Keratinocyte (primary cell): ENCODE measurements around the gene TBC1D5. TPM values are rescaled to one million over a fixed set of nuclear protein-coding genes. Genes with fewer than 3 reads are reported as not detected.

Experiments used
- DNase-seq: peaks from one replicate; pipeline ENCODE4 v3.0.0-alpha.2; 2011; ENCODE audit warnings: low read depth, missing footprints, low spot score
- FAIRE-seq: peaks from 2 replicates; lab custom pipeline; 2011; peaks lifted over from hg19 to GRCh38; lab: Jason Lieb, UNC
- H2AFZ ChIP-seq: 2 replicates; pipeline ENCODE4 v1.6.0; 2012; ENCODE audit warnings: low read length, control low read depth, inconsistent platforms; ENCODE audit not compliant: control insufficient read depth
- H3K27ac ChIP-seq: 2 replicates; pipeline ENCODE4 v1.5.1; 2011; ENCODE audit warnings: low read length; ENCODE audit not compliant: control insufficient read depth, insufficient read depth
- H3K27me3 ChIP-seq: 3 replicates; pipeline ENCODE4 v1.6.0; 2011; ENCODE audit warnings: low read length; ENCODE audit not compliant: control insufficient read depth, insufficient read depth; ENCODE audit errors: extremely low read depth
- H3K36me3 ChIP-seq, 2 experiments: 2 replicates in 1 of 2; 3 replicates in 1 of 2; pipeline ENCODE4 v1.5.1; 2011; ENCODE audit warnings: low read length in 2 of 2, mild to moderate bottlenecking in 1 of 2; ENCODE audit not compliant: control insufficient read depth in 2 of 2, insufficient read depth in 2 of 2; ENCODE audit errors: extremely low read depth in 1 of 2
- H3K4me1 ChIP-seq: 3 replicates; pipeline ENCODE4 v1.5.1; 2011; ENCODE audit warnings: low read length; ENCODE audit not compliant: control insufficient read depth, insufficient read depth; ENCODE audit errors: extremely low read depth
- H3K4me2 ChIP-seq: 3 replicates; pipeline ENCODE4 v1.6.0; 2011; ENCODE audit warnings: low read depth, low read length; ENCODE audit not compliant: control insufficient read depth, insufficient read depth; ENCODE audit errors: extremely low read depth
- H3K4me3 ChIP-seq, 3 experiments: fragments of 200-600 bp in 1 of 3; sonication (generic) in 1 of 3; 2 replicates in 2 of 3; 3 replicates in 1 of 3; pipeline ENCODE4 v1.5.1; 2011 to 2016; ENCODE audit warnings: low read length in 3 of 3, mild to moderate bottlenecking in 3 of 3, control low read depth in 2 of 3, inconsistent platforms in 1 of 3, low read depth in 1 of 3, mixed read lengths in 1 of 3, mixed run types in 1 of 3, moderate library complexity in 1 of 3; ENCODE audit not compliant: control insufficient read depth in 2 of 3, insufficient read depth in 2 of 3; ENCODE audit errors: extremely low read depth in 1 of 3
- H3K79me2 ChIP-seq: 2 replicates; pipeline ENCODE4 v1.6.0; 2012; ENCODE audit warnings: low read length; ENCODE audit not compliant: control insufficient read depth, insufficient read depth
- H3K9ac ChIP-seq: 3 replicates; pipeline ENCODE4 v1.6.0; 2011; ENCODE audit warnings: low read length; ENCODE audit not compliant: control insufficient read depth, insufficient read depth; ENCODE audit errors: extremely low read depth
- H3K9me1 ChIP-seq: 3 replicates; pipeline ENCODE4 v1.6.0; 2011; ENCODE audit warnings: low read length; ENCODE audit not compliant: control insufficient read depth, insufficient read depth; ENCODE audit errors: extremely low read depth
- H3K9me3 ChIP-seq: 2 replicates; pipeline ENCODE4 v1.5.1; 2012; ENCODE audit warnings: low read depth, low read length; ENCODE audit not compliant: control insufficient read depth
- H4K20me1 ChIP-seq: 3 replicates; pipeline ENCODE4 v1.6.0; 2011; ENCODE audit warnings: low read length; ENCODE audit not compliant: control insufficient read depth, insufficient read depth; ENCODE audit errors: extremely low read depth
- EZH2 ChIP-seq: IDR thresholded peaks from one replicate; pipeline ENCODE4 v1.6.1; 2012; ENCODE audit warnings: inconsistent platforms, mild to moderate bottlenecking, low read length, moderate library complexity
- dilution Hi-C: fragments of 300-500 bp; cut with MboI; formaldehyde crosslinking; loops from one replicate; pipeline ENCODE4 v1.7.0; 2020; ENCODE audit warnings: low sequenced_read_pairs; ENCODE audit not compliant: extremely low pct_ligation_motif_present
- polyA plus RNA-seq, 5 experiments: library from polyadenylated mRNA; depleted of rRNA in 3 of 5; stranded (reverse) in 3 of 5; stranded (forward) in 1 of 5; unstranded in 1 of 5; fragments of >200 nt; gene quantifications; 1 replicate in 1 of 5; 2 replicates in 3 of 5; 3 replicates in 1 of 5; pipeline versions ENCODE4 v1.2.1 to v1.2.3, GENCODE V29; 2011 to 2012; ENCODE audit warnings: missing spikeins in 2 of 5, low read depth in 1 of 5, low replicate concordance in 1 of 5
- TF ChIP-seq, protein P1 (sequence below), 3 experiments: IDR thresholded peaks in 1 of 3; conservative IDR thresholded peaks in 1 of 3; optimal IDR thresholded peaks in 1 of 3; 2 replicates in 2 of 3; 3 replicates in 1 of 3; pipeline versions ENCODE3 to v1.5.1; 2011; ENCODE audit warnings: low read length in 3 of 3, mild to moderate bottlenecking in 3 of 3, moderate library complexity in 2 of 3, control low read depth in 1 of 3, inconsistent platforms in 1 of 3; ENCODE audit not compliant: insufficient read depth in 2 of 3; ENCODE audit errors: extremely low read depth in 1 of 3

TBC1D5 gene
- polyA plus RNA-seq, 1 donor (not counting 4 experiments of a cell fraction or from before 2014, with no cell fraction given) = 25.8 TPM

DNA sequence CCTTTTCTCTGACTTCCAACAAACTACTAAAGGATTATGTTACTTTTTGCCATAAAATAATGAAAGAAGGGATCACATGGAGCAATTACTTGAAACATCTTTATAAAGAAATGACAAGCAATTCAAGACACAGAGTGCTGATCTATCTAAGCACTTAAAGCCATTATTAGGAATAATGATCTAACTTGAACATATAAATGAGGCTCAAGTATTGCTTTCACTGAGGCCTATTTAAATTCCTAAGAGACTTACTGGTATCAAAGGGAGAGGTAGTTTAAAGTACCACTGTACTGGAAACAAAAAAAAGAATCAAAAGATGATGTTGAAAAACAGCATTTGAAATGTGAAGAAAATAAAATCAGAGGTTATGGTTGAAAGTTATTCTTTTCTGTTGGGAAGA, 482.2 kb downstream of the TBC1D5 start:
- Histone ChIP-seq H4K20me1 (no peaks in the 10 kb centered on the region), H3K9ac (no peak overlapping the region), H3K4me1 (no peaks in the 10 kb centered on the region), H3K27me3 (no peaks in the 10 kb centered on the region), H3K4me3 (no peak overlapping the region), H3K9me3 (no peaks in the 10 kb centered on the region), H3K27ac (no peak overlapping the region), H3K4me2 (no peak overlapping the region), H3K79me2 (no peaks in the 10 kb centered on the region), H2AFZ (no peak overlapping the region), H3K36me3 (no peaks in the 10 kb centered on the region), H3K9me1 (no peaks in the 10 kb centered on the region)
- no peak for TF ChIP-seq EZH2
- TF ChIP-seq, protein P1, sequence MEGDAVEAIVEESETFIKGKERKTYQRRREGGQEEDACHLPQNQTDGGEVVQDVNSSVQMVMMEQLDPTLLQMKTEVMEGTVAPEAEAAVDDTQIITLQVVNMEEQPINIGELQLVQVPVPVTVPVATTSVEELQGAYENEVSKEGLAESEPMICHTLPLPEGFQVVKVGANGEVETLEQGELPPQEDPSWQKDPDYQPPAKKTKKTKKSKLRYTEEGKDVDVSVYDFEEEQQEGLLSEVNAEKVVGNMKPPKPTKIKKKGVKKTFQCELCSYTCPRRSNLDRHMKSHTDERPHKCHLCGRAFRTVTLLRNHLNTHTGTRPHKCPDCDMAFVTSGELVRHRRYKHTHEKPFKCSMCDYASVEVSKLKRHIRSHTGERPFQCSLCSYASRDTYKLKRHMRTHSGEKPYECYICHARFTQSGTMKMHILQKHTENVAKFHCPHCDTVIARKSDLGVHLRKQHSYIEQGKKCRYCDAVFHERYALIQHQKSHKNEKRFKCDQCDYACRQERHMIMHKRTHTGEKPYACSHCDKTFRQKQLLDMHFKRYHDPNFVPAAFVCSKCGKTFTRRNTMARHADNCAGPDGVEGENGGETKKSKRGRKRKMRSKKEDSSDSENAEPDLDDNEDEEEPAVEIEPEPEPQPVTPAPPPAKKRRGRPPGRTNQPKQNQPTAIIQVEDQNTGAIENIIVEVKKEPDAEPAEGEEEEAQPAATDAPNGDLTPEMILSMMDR (optimal IDR thresholded peaks at IDR 0.05 in 1 of 3, IDR thresholded peaks at IDR 0.05 in 1 of 3, conservative IDR thresholded peaks at IDR 0.05 in 1 of 3; ENCODE audit: extremely low read depth in 1 of 3, insufficient read depth in 2 of 3, low read length in 3 of 3) = no peak
- dilution Hi-C loops = no loop called here
- DNase-seq (no peak), FAIRE-seq (no peak)

DNA sequence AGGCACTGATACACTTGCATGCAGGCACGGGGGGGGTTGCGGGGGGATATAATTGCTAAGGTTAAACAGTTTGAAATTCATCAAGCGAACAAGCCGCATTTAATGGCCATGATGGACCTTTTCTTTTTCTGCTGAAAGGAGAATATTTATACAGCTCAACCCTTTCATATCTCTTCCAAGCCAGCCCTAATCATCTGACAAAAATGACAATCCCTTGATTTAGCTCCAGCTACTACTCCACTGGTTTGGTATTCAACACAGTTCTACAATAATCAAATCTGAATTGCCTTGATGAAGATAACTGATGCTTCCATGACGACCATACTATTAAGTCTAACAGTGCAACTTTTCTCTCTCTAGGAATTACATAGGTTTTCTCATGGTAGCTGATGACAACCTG, 482.7 kb downstream of the TBC1D5 start:
- no peaks in the 10 kb centered on the region for H4K20me1 ChIP-seq
- no peak overlapping the region for H2AFZ ChIP-seq
- no peaks in the 10 kb centered on the region for H3K9me1 ChIP-seq
- H3K27me3 ChIP-seq = no peaks in the 10 kb centered on the region
- no peak overlapping the region for H3K4me2 ChIP-seq
- no peaks in the 10 kb centered on the region for H3K36me3 ChIP-seq
- H3K9ac ChIP-seq = no peak overlapping the region
- H3K4me3 ChIP-seq = no peak overlapping the region
- H3K79me2 ChIP-seq = no peaks in the 10 kb centered on the region
- dilution Hi-C loops = no loop called here
- no peaks in the 10 kb centered on the region for H3K4me1 ChIP-seq
- FAIRE-seq = no peak
- TF ChIP-seq EZH2 = no peak
- TF ChIP-seq, protein P1 (optimal IDR thresholded peaks at IDR 0.05 in 1 of 3, IDR thresholded peaks at IDR 0.05 in 1 of 3, conservative IDR thresholded peaks at IDR 0.05 in 1 of 3; ENCODE audit: extremely low read depth in 1 of 3, insufficient read depth in 2 of 3, low read length in 3 of 3) = no peak
- no peaks in the 10 kb centered on the region for H3K9me3 ChIP-seq
- DNase-seq = no peak
- H3K27ac ChIP-seq = no peak overlapping the region
